Measurements from ENCODE around the gene SERPINA4. TPM values are rescaled to one million over a fixed set of nuclear protein-coding genes. Genes with fewer than 3 reads are reported as not detected.

The SERPINA4 gene
- total RNA-seq, 1 donor from 2014 or later: not detected

- no peak for DNase-seq
- CTCF ChIA-PET: no interaction called here
- ATAC-seq (ENCODE audit: low read depth): no peak
- intact Hi-C loops (cut with micrococcal nuclease): no loop called here
- Mint-ChIP-seq H3K9me3 (peaks cover 11% of the 10 kb centered on the region), H3K36me3 (ENCODE audit: low read depth) (no peaks in the 10 kb centered on the region), H3K4me1 (no peaks in the 10 kb centered on the region), H3K4me3 (no peak overlapping the region), H3K27ac (no peak overlapping the region), H3K27me3 (peaks cover 16% of the 10 kb centered on the region)
- TF ChIP-seq CTCF (IDR thresholded peaks at IDR 0.05): no peak
- POLR2A ChIA-PET: no interaction called here
Observed at GRCh38 chr14:94555991-94556390, 5.3 kb upstream of the SERPINA4 start.

- CTCF ChIA-PET: interaction anchor here (0.6 to 1.4 kb wide), 2 partner anchors 9 to 1622 kb away, joined by 3 to 4 read pairs; no protein-coding TSS in a partner anchor
- Mint-ChIP-seq H3K36me3 (ENCODE audit: low read depth) (no peaks in the 10 kb centered on the region), H3K4me1 (no peaks in the 10 kb centered on the region), H3K27me3 (peaks cover 12% of the 10 kb centered on the region), H3K27ac (no peak overlapping the region), H3K9me3 (peaks cover 11% of the 10 kb centered on the region), H3K4me3 (no peak overlapping the region)
- DNase-seq (no peak), ATAC-seq (ENCODE audit: low read depth) (no peak)
- POLR2A ChIA-PET: no interaction called here
- intact Hi-C loops (cut with micrococcal nuclease): no loop called here
- TF ChIP-seq CTCF (IDR thresholded peaks at IDR 0.05): no peak
Observed at GRCh38 chr14:94557327-94557726, 3.9 kb upstream of the SERPINA4 start.

GRCh38 chr14:94558842-94559241, 2.4 kb upstream of the SERPINA4 start:
- Mint-ChIP-seq H3K27ac (no peak overlapping the region), H3K36me3 (ENCODE audit: low read depth) (no peaks in the 10 kb centered on the region), H3K4me1 (no peaks in the 10 kb centered on the region), H3K4me3 (no peak overlapping the region), H3K27me3 (peaks cover 9% of the 10 kb centered on the region), H3K9me3 (peaks cover 6% of the 10 kb centered on the region)
- DNase-seq (no peak), ATAC-seq (ENCODE audit: low read depth) (no peak)
- POLR2A ChIA-PET: no interaction called here
- intact Hi-C loops (cut with micrococcal nuclease): no loop called here
- CTCF ChIA-PET: no interaction called here
- no peak for TF ChIP-seq CTCF (IDR thresholded peaks at IDR 0.05)

GRCh38 chr14:94559638-94560290, 1.5 kb upstream of the SERPINA4 start:
- ChIA-PET CTCF (no interaction called here), POLR2A (no interaction called here)
- no peaks in the 10 kb centered on the region for H3K4me1 Mint-ChIP-seq
- intact Hi-C loops (cut with micrococcal nuclease): no loop called here
- no peak for ATAC-seq (ENCODE audit: low read depth)
- peaks cover 3% of the 10 kb centered on the region for H3K27me3 Mint-ChIP-seq
- no peaks in the 10 kb centered on the region for H3K36me3 Mint-ChIP-seq (ENCODE audit: low read depth)
- no peak for TF ChIP-seq CTCF (IDR thresholded peaks at IDR 0.05)
- H3K4me3 Mint-ChIP-seq: no peak overlapping the region
- H3K27ac Mint-ChIP-seq: no peak overlapping the region
- no peak for DNase-seq
- H3K9me3 Mint-ChIP-seq: peaks cover 3% of the 10 kb centered on the region

- peaks cover 2% of the 10 kb centered on the region for H3K27me3 Mint-ChIP-seq
- POLR2A ChIA-PET: no interaction called here
- DNase-seq (no peak), ATAC-seq (ENCODE audit: low read depth) (no peak)
- no peaks in the 10 kb centered on the region for H3K4me1 Mint-ChIP-seq
- TF ChIP-seq CTCF (IDR thresholded peaks at IDR 0.05): no peak
- no peaks in the 10 kb centered on the region for H3K36me3 Mint-ChIP-seq (ENCODE audit: low read depth)
- no peak overlapping the region for H3K27ac Mint-ChIP-seq
- H3K9me3 Mint-ChIP-seq: peaks cover 2% of the 10 kb centered on the region
- intact Hi-C loops (cut with micrococcal nuclease): no loop called here
- no peak overlapping the region for H3K4me3 Mint-ChIP-seq
- CTCF ChIA-PET: no interaction called here
Observed at GRCh38 chr14:94560291-94560665, 964 bp upstream of the SERPINA4 start.

All from activated B cell treated with CpG ODN at 0.5 μM for 24 hours (primary cell).